ENCODE data around the gene MIEF2.

MIEF2 gene

GRCh38 chr17:18226284-18226945 is 34.0 kb upstream of the MIEF2 start:
- Histone ChIP-seq H3K4me3 (ENCODE audit: low read depth in 1 of 5, low read length in 5 of 5) (peak overlapping the region; percentile 77 to 87 (median 85)), H3K36me3 (ENCODE audit: control insufficient read depth in 5 of 5, insufficient read depth in 5 of 5, low read length in 5 of 5) (no peaks in the 10 kb centered on the region), H3K4me1 (ENCODE audit: control insufficient read depth in 5 of 5, insufficient read depth in 5 of 5, low read length in 5 of 5) (peaks cover 0 to 37% (median 30%) of the 10 kb centered on the region in 5 donors), H3K9ac (ENCODE audit: low read length in 5 of 5) (peak overlapping the region in 4 of 5 donors; percentile 78 to 94 (median 90)), H3K27me3 (ENCODE audit: control insufficient read depth in 5 of 5, insufficient read depth in 4 of 5, low read length in 5 of 5) (no peaks in the 10 kb centered on the region), H3K27ac (ENCODE audit: low read depth, low read length) (no peak overlapping the region), H3K9me3 (ENCODE audit: control insufficient read depth in 5 of 5, low read length in 5 of 5) (no peaks in the 10 kb centered on the region)

DNA sequence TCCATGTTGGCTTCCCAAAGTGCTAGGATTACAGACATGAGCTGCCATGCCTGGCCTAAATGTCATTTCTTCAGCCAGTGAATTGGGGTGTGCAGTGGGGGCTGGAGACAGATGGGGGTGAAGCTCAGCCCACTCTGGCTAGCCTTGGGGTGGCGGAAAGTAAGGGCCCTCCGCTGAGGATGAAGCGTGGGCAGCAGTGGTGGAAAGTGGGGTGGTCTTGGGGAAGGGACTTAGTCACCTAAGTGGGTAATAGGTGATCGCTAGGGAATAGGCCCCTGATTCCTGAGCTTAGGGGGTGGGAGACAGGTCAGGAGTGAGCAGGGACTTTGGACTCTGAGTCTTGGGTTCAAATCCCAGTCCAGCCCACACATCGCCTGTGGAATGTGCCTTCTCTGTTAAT is 32.8 kb upstream of the MIEF2 start:
- Histone ChIP-seq H3K9me3 (ENCODE audit: control insufficient read depth in 5 of 5, low read length in 5 of 5) (no peaks in the 10 kb centered on the region), H3K4me3 (ENCODE audit: low read depth in 1 of 5, low read length in 5 of 5) (no peak overlapping the region), H3K36me3 (ENCODE audit: control insufficient read depth in 5 of 5, insufficient read depth in 5 of 5, low read length in 5 of 5) (peaks cover 0 to 9% (median 7%) of the 10 kb centered on the region in 5 donors), H3K27ac (ENCODE audit: low read depth, low read length) (no peak overlapping the region), H3K9ac (ENCODE audit: low read length in 5 of 5) (no peak overlapping the region), H3K4me1 (ENCODE audit: control insufficient read depth in 5 of 5, insufficient read depth in 5 of 5, low read length in 5 of 5) (peaks cover 0 to 33% (median 26%) of the 10 kb centered on the region in 5 donors), H3K27me3 (ENCODE audit: control insufficient read depth in 5 of 5, insufficient read depth in 4 of 5, low read length in 5 of 5) (no peaks in the 10 kb centered on the region)

- Histone ChIP-seq H3K4me3 (ENCODE audit: low read depth in 1 of 5, low read length in 5 of 5) (no peak overlapping the region), H3K4me1 (ENCODE audit: control insufficient read depth in 5 of 5, insufficient read depth in 5 of 5, low read length in 5 of 5) (peaks cover 0 to 33% (median 26%) of the 10 kb centered on the region in 5 donors), H3K27ac (ENCODE audit: low read depth, low read length) (no peak overlapping the region)
Observed at GRCh38 chr17:18228176-18228682, 32.2 kb upstream of the MIEF2 start.

DNA sequence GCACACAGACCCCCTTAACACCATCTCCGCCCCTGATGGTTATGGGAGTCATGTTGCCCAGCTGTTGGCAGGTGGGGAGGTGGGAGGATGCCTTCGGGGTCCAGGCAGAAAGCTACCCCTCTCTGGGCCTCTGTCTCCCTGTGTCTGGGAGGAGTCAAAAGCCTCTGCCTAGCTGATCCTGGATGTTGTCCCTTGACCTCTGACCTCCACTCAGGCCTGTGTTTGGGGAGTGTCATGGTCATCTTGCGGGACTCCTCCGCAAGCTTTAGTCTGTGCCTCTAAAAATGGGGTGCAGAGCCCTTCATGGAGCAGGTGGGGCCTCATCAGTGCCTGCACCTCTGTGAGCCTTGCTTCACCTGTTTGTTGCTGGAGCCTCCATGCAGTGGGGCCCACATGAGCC is 31.2 kb upstream of the MIEF2 start:
- H3K4me3 ChIP-seq (ENCODE audit: low read depth in 1 of 5, low read length in 5 of 5) = no peak overlapping the region
- H3K9ac ChIP-seq (ENCODE audit: low read length in 5 of 5) = no peak overlapping the region
- no peaks in the 10 kb centered on the region for H3K9me3 ChIP-seq (ENCODE audit: control insufficient read depth in 5 of 5, low read length in 5 of 5)
- H3K27me3 ChIP-seq (ENCODE audit: control insufficient read depth in 5 of 5, insufficient read depth in 4 of 5, low read length in 5 of 5) = no peaks in the 10 kb centered on the region
- peaks cover 0 to 30% (median 23%) of the 10 kb centered on the region in 5 donors for H3K4me1 ChIP-seq (ENCODE audit: control insufficient read depth in 5 of 5, insufficient read depth in 5 of 5, low read length in 5 of 5)
- H3K36me3 ChIP-seq (ENCODE audit: control insufficient read depth in 5 of 5, insufficient read depth in 5 of 5, low read length in 5 of 5) = peaks cover 0 to 25% (median 20%) of the 10 kb centered on the region in 5 donors
- no peak overlapping the region for H3K27ac ChIP-seq (ENCODE audit: low read depth, low read length)

More at GRCh38 chr17:18228176-18228682, 32.2 kb upstream of the MIEF2 start:
- H3K36me3 ChIP-seq (ENCODE audit: control insufficient read depth in 5 of 5, insufficient read depth in 5 of 5, low read length in 5 of 5) = peaks cover 0 to 15% (median 12%) of the 10 kb centered on the region in 5 donors
- H3K9ac ChIP-seq (ENCODE audit: low read length in 5 of 5) = no peak overlapping the region
- no peaks in the 10 kb centered on the region for H3K9me3 ChIP-seq (ENCODE audit: control insufficient read depth in 5 of 5, low read length in 5 of 5)
- no peaks in the 10 kb centered on the region for H3K27me3 ChIP-seq (ENCODE audit: control insufficient read depth in 5 of 5, insufficient read depth in 4 of 5, low read length in 5 of 5)

- peaks cover 0 to 30% (median 26%) of the 10 kb centered on the region in 5 donors for H3K36me3 ChIP-seq (ENCODE audit: control insufficient read depth in 5 of 5, insufficient read depth in 5 of 5, low read length in 5 of 5)
- no peak overlapping the region for H3K4me3 ChIP-seq (ENCODE audit: low read depth in 1 of 5, low read length in 5 of 5)
- H3K27ac ChIP-seq (ENCODE audit: low read depth, low read length) = no peak overlapping the region
- no peaks in the 10 kb centered on the region for H3K27me3 ChIP-seq (ENCODE audit: control insufficient read depth in 5 of 5, insufficient read depth in 4 of 5, low read length in 5 of 5)
- H3K9me3 ChIP-seq (ENCODE audit: control insufficient read depth in 5 of 5, low read length in 5 of 5) = no peaks in the 10 kb centered on the region
- H3K9ac ChIP-seq (ENCODE audit: low read length in 5 of 5) = no peak overlapping the region
- H3K4me1 ChIP-seq (ENCODE audit: control insufficient read depth in 5 of 5, insufficient read depth in 5 of 5, low read length in 5 of 5) = peaks cover 0 to 25% (median 17%) of the 10 kb centered on the region in 5 donors
Observed at GRCh38 chr17:18229771-18230170, 30.7 kb upstream of the MIEF2 start.

- Histone ChIP-seq H3K4me1 (ENCODE audit: control insufficient read depth in 5 of 5, insufficient read depth in 5 of 5, low read length in 5 of 5) (peaks cover 0 to 20% (median 13%) of the 10 kb centered on the region in 5 donors), H3K9me3 (ENCODE audit: control insufficient read depth in 5 of 5, low read length in 5 of 5) (no peaks in the 10 kb centered on the region), H3K36me3 (ENCODE audit: control insufficient read depth in 5 of 5, insufficient read depth in 5 of 5, low read length in 5 of 5) (peaks cover 0 to 38% (median 33%) of the 10 kb centered on the region in 5 donors), H3K9ac (ENCODE audit: low read length in 5 of 5) (no peak overlapping the region), H3K4me3 (ENCODE audit: low read depth in 1 of 5, low read length in 5 of 5) (no peak overlapping the region), H3K27me3 (ENCODE audit: control insufficient read depth in 5 of 5, insufficient read depth in 4 of 5, low read length in 5 of 5) (no peaks in the 10 kb centered on the region), H3K27ac (ENCODE audit: low read depth, low read length) (no peak overlapping the region)
Observed at GRCh38 chr17:18230288-18231141, 29.9 kb upstream of the MIEF2 start.

DNA sequence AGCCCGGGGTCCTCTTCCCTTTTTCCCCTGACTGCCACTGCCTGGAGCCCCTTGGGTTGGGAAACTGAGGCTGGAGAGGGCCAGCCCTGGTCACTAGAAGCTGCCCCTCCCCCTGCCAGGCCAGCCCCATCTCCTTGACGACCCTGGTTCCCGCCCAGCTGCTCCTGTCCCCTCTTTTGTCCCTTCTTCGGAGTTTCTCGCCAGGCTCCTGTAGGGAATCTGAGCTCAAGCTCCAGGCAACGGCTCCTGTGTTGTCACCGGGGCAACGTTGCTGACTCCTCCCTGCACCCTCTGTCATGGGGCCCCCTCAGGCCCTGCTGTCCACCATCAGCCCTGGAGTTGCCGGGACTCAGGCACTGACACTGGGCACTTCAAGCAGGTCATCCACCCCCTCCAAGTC is 29.3 kb upstream of the MIEF2 start:
- H3K9me3 ChIP-seq (ENCODE audit: control insufficient read depth in 5 of 5, low read length in 5 of 5) = no peaks in the 10 kb centered on the region
- peaks cover 0 to 16% (median 10%) of the 10 kb centered on the region in 5 donors for H3K4me1 ChIP-seq (ENCODE audit: control insufficient read depth in 5 of 5, insufficient read depth in 5 of 5, low read length in 5 of 5)
- no peak overlapping the region for H3K4me3 ChIP-seq (ENCODE audit: low read depth in 1 of 5, low read length in 5 of 5)
- peaks cover 0 to 44% (median 38%) of the 10 kb centered on the region in 5 donors for H3K36me3 ChIP-seq (ENCODE audit: control insufficient read depth in 5 of 5, insufficient read depth in 5 of 5, low read length in 5 of 5)
- H3K27ac ChIP-seq (ENCODE audit: low read depth, low read length) = no peak overlapping the region
- H3K9ac ChIP-seq (ENCODE audit: low read length in 5 of 5) = no peak overlapping the region
- H3K27me3 ChIP-seq (ENCODE audit: control insufficient read depth in 5 of 5, insufficient read depth in 4 of 5, low read length in 5 of 5) = no peaks in the 10 kb centered on the region

GRCh38 chr17:18233803-18234518 is 26.5 kb upstream of the MIEF2 start:
- H3K4me3 ChIP-seq (ENCODE audit: low read depth in 1 of 5, low read length in 5 of 5) = no peak overlapping the region
- no peaks in the 10 kb centered on the region for H3K4me1 ChIP-seq (ENCODE audit: control insufficient read depth in 5 of 5, insufficient read depth in 5 of 5, low read length in 5 of 5)
- no peaks in the 10 kb centered on the region for H3K9me3 ChIP-seq (ENCODE audit: control insufficient read depth in 5 of 5, low read length in 5 of 5)
- no peaks in the 10 kb centered on the region for H3K27me3 ChIP-seq (ENCODE audit: control insufficient read depth in 5 of 5, insufficient read depth in 4 of 5, low read length in 5 of 5)
- no peak overlapping the region for H3K27ac ChIP-seq (ENCODE audit: low read depth, low read length)
- H3K9ac ChIP-seq (ENCODE audit: low read length in 5 of 5) = no peak overlapping the region
- peaks cover 0 to 70% (median 60%) of the 10 kb centered on the region in 5 donors for H3K36me3 ChIP-seq (ENCODE audit: control insufficient read depth in 5 of 5, insufficient read depth in 5 of 5, low read length in 5 of 5)

DNA sequence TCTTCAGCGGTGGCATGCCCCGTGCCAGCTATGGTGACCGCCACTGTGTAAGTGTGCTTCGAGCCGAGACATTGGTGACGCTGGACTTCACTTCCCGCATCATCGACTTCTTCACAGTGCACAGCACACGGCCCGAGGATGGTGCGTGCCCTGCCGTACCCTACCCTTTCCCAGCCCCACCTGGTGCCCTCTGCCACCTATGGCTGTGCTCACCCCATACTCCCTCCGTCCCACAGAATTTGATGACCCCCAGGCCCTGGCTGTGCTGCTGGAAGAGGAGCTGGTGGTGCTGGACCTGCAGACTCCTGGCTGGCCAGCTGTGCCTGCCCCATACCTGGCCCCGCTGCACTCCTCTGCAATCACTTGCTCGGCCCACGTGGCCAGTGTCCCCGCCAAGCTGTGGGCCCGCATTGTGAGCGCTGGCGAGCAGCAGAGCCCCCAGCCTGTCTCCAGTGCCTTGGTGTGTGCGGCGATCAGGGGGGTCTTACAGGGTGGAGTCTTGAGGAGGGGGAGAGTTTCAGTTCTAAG is 25.5 kb upstream of the MIEF2 start:
- Histone ChIP-seq H3K27ac (ENCODE audit: low read depth, low read length) (no peak overlapping the region), H3K4me1 (ENCODE audit: control insufficient read depth in 5 of 5, insufficient read depth in 5 of 5, low read length in 5 of 5) (no peaks in the 10 kb centered on the region), H3K4me3 (ENCODE audit: low read depth in 1 of 5, low read length in 5 of 5) (no peak overlapping the region), H3K27me3 (ENCODE audit: control insufficient read depth in 5 of 5, insufficient read depth in 4 of 5, low read length in 5 of 5) (no peaks in the 10 kb centered on the region), H3K9me3 (ENCODE audit: control insufficient read depth in 5 of 5, low read length in 5 of 5) (no peaks in the 10 kb centered on the region), H3K9ac (ENCODE audit: low read length in 5 of 5) (no peak overlapping the region), H3K36me3 (ENCODE audit: control insufficient read depth in 5 of 5, insufficient read depth in 5 of 5, low read length in 5 of 5) (peaks cover 0 to 77% (median 65%) of the 10 kb centered on the region in 5 donors)
